HT1080 (cell line): ENCODE data around the gene SAA1. TPM values are rescaled to one million over a fixed set of nuclear protein-coding genes. Genes with fewer than 3 reads are reported as not detected.
"Not testable (repeated sequence)": the region's sequence is repeated elsewhere in the genome, so short reads cannot be mapped to it uniquely, and the experiment has no call there.

Experiments used
- DNase-seq: peaks from one replicate; pipeline ENCODE4 v3.0.0-alpha.2; 2015; ENCODE audit warnings: low read depth
- polyA plus RNA-seq, 2 experiments: library from polyadenylated mRNA; depleted of rRNA; stranded (reverse); fragments of >200 nt; gene quantifications; 2 replicates each; pipeline ENCODE4 v1.2.3, GENCODE V29; 2015
- total RNA-seq: library from RNA; depleted of rRNA; stranded (reverse); fragments of >200 nt; shearing (Covaris generic); gene quantifications from 2 replicates; pipeline ENCODE4 v1.2.3, GENCODE V29; 2014; rRNA removed

The SAA1 gene
- total RNA-seq, result 0.69 and 1.7 TPM in 2 replicates
- polyA plus RNA-seq (2015; cell fraction: cytosol; rRNA removed), result 0.22 TPM in 1 of 2 replicates, not detected in the other
- polyA plus RNA-seq (2015; cell fraction: nucleus; rRNA removed), result 0.75 TPM in 1 of 2 replicates, not detected in the other

- DNase-seq, result no peak
These were observed at the start of gene SAA1 for GRCh38 chr11:18265949-18266348. Gene SAA1 (plus strand): TSS chr11:18266264. CDS start chr11:18266888, 624 bp downstream.

GRCh38 chr11:18221274-18221876, 44.7 kb upstream of the SAA1 start:
- no peak for DNase-seq

GRCh38 chr11:18222814-18223421, 43.1 kb upstream of the SAA1 start:
- DNase-seq, result no peak

DNA sequence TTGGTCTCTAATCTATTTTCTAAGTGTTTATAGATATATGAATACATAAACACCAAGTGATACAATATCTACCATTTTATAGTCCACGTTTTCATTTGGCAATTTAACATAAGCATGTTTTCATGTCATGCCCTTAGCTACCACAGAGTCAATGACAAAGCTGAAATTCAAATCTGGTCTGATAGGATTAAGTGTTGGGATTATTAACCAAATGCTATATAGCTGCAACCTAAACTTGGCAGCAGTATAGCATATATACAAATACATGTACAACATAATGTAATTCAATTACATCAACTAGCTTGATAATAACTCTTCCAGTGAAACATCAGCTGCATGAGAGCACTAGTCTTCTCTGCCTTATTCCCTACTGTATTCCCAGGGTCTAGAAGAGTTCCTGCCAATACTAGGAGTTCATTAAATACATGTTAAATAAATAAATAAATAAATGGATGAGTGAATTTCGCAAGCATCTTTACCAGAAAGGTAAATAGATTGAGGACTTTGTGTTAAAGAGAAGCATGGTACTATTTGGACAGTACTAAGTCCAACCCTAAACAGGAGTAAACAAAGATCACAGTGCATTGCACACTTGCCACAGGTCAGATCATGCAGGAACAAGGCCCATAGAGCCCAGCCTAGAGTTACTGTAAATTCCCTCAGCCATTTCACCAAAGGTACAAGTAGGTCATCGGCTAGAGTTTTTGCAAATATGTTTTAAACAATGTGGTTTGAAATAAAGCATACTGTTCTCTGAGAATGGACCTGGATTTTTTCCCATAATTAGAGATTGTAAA, 42.3 kb upstream of the SAA1 start:
- DNase-seq, result no peak

DNA sequence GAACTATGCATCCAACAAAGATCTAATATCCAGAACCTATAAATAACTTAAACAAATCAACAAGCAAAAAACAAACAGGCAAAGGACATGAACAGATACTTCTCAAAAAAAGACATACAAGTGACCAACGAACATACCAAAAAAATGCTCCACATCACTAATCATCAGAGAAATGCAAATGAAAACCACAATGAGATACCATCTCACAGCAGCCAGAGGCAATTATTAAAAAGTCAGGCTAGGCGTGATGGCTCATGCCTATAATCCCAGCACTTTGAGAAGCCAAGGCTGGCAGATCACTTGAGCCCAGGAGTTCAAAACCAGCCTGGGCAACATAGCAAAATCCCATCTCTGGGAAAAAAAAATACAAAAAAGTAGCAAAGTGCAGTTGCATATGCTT, 40.2 kb upstream of the SAA1 start:
- DNase-seq, result no peak

GRCh38 chr11:18229501-18229900, 36.6 kb upstream of the SAA1 start:
- no peak for DNase-seq

- no peak for DNase-seq
These were observed 35.2 kb upstream of the SAA1 start for GRCh38 chr11:18230859-18231258.

- DNase-seq, result no peak
These were observed 32.2 kb upstream of the SAA1 start for GRCh38 chr11:18233912-18234311.

DNA sequence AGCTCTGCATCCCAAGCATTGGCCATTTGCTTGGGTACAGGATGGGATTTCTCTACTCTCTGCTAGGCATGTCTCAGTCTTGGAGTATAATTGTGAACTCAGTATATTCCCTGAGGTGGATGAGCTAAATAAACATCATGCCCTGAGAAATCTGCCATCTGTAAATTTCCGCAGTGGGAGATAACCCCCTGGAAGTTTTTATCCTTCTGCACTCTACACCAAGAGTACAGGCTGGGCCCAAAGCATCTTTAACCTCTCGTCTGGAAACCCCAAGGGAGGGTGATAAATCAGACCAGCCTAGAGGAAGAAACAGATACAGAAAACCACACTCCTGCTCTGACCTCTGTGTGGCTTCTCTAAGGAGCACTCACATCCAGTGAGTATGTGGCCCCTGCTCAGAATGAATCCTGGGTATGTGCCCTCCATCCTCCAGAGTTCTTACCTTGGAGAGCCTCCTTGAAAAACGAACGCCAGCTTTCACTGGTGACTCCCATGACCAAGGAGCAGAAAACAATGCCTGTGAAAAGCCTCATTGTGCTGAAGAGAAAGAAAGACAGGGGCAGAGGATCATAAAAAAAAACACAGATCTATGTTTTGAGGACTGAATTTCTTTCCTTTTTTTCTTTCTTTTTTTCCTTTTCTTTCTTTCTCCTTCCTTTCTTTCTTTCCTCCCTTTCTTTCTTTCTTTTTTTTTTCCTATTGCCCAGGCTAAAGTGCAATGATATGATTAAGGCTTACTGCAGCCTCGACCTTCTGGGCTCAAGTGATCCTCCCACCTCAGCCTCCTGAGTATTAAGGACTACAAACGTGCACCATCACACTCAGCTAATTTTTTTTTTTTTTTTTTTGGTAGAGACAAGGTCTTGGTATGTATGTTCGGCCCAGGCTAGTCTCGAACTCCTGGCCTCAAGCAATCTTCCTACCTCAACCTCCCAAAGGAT, 30.4 kb upstream of the SAA1 start:
- no peak for DNase-seq

DNA sequence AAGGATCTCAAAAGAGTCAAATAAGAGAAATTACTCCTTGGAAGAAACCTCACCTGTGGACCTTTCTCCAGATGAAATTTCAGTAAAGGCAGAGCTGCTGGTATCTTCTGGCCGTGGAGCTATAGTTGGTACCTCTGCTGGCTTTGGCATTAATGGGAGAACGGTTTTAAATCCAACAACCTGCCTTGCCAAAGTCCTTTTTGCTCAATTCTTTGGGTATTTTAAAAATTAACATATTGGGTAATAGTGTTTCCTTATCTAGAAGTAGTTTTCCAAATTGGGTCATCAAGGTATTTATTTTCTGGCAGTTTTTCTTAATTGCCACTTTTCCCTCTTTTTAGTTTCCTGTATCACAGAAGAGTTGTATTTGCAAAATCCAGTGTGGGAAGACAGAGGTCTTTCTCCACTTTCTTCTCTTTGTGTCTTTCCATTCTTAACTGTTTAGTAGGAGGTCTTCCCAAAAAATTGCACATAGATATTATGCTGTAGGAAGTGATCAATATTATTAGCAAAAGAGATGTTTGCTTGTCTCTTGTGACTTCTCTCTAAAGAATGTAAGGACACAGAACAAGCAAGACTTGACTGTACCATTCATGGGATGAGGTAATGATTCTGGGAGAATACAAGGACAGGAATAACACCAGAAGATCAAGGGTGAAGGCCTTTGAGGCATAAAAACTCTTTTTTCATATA, 29.3 kb upstream of the SAA1 start, which contains the start of gene SAA4:
SAA4 (minus strand) TSS at position 139 of the 693 bp plus-strand sequence. CDS start 876 bp downstream, outside the sequence.
- no peak for DNase-seq

- no peak for DNase-seq
These were observed 26.4 kb upstream of the SAA1 start for GRCh38 chr11:18239655-18240054.

- peak; percentile 70 for DNase-seq
These were observed 22.2 kb upstream of the SAA1 start for GRCh38 chr11:18243783-18244362.

- DNase-seq, result no peak
These were observed 20.7 kb upstream of the SAA1 start for GRCh38 chr11:18245396-18245795.

DNA sequence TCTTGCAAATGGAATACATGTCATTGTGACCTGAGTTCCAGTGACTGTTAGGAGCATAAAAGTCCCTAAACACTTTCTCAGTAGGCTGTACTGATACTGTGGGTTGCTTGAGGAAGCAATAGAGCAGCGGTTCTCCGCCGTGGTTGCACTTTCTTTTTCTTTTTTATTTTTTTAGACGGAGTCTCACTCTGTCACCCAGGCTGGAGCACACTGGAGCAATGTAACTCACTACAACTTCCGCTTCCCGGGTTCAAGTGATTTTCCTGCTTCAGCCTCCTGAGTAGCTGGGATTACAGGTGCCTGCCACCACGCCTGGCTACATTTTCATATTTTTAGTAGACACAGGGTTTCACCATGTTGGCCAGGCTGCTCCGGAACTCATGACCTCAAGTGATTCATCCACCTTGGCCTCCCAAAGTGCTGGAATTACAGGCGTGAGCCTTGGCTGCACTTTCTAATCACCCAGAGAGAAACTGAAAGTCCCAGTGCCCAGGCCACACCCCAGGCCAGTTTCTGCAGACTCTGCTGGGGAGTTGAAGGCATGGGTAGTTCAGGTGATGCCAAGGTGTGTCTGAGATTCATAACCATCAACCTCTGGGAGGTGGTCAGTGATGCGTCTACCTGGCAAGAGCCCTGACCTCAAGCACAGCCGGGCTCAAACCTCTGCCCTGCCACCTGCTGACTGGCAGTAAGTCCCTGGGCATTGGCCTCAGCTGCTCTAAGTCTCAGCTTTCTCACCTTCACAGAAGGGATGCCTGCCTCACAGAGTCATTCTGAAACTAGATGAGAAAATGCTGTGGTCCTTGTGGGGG, 19.5 kb upstream of the SAA1 start:
- not testable (repeated sequence) for DNase-seq

- not testable (repeated sequence) for DNase-seq
These were observed 18.9 kb upstream of the SAA1 start for GRCh38 chr11:18247191-18247581.

DNA sequence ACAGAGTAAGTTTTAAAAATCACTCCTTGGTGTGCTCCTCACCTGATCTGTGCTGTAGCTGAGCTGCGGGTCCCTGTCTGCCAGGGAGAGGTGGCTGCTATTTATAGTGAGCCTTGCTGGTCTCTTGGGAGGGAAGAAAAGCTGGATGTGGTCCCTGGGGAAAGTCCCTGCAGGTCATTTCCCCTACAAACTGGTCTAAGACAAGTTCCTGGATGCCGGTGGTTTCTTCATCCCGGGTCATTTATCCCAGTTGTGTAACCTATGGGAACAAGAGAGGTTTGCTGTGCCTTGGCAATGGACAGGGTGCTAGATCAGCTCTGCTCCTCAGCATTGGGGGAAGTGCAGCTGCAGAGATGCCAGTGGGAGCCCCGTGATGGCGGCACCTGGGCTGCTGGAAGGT, 17.5 kb upstream of the SAA1 start, which contains the start of gene SAA2:
SAA2 (minus strand) TSS at position 108 of the 400 bp plus-strand sequence. CDS start 657 bp downstream, outside the sequence.
- DNase-seq, result no peak

- DNase-seq, result no peak
These were observed 12.8 kb upstream of the SAA1 start for GRCh38 chr11:18253233-18253632.

- DNase-seq, result no peak
These were observed 12.2 kb upstream of the SAA1 start for GRCh38 chr11:18253778-18254338.
